Measurements from ENCODE around the gene ACVR1. TPM values are rescaled to one million over a fixed set of nuclear protein-coding genes. Genes with fewer than 3 reads are reported as not detected.

Gene ACVR1
- total RNA-seq, 2 experiments from 2014 or later = 19.0 to 20.8 TPM

DNA sequence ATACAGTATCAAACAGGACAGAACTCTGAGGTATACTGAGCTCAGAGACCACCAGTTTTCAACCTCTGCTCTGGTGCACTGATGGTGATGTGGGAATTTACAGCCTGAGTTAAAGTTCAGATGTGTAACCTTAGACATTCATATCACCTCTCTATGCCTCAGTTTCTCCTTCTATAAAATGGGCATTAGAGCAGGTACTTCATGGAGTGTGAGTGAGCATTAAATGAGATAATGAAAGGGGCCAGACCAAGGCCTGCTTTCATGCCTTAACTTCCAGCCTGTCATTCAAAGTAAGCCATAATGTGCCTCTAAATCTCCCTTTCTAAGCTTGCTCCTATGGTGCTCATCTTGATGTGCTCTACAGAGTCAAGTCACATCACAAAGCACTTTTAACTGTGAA is 8.4 kb downstream of the ACVR1 start:
- DNase-seq = no peak
- CTCF ChIA-PET = interaction anchor here (1.0 kb wide), 1 partner anchor 30 kb away, joined by 6 read pairs; no protein-coding TSS in a partner anchor
- Mint-ChIP-seq H3K9me3 (peaks cover 4% of the 10 kb centered on the region), H3K4me1 (ENCODE audit: low read depth) (peaks cover 70% of the 10 kb centered on the region), H3K4me3 (no peak overlapping the region), H3K27me3 (ENCODE audit: low read depth) (no peaks in the 10 kb centered on the region), H3K36me3 (ENCODE audit: low read depth) (peaks cover 10% of the 10 kb centered on the region), H3K27ac (no peak overlapping the region)
- intact Hi-C loops (cut with micrococcal nuclease) = loop anchor here (5.0 kb wide), 1 partner anchor 240 kb away; the partner anchor contains the start of gene ACVR1C

DNA sequence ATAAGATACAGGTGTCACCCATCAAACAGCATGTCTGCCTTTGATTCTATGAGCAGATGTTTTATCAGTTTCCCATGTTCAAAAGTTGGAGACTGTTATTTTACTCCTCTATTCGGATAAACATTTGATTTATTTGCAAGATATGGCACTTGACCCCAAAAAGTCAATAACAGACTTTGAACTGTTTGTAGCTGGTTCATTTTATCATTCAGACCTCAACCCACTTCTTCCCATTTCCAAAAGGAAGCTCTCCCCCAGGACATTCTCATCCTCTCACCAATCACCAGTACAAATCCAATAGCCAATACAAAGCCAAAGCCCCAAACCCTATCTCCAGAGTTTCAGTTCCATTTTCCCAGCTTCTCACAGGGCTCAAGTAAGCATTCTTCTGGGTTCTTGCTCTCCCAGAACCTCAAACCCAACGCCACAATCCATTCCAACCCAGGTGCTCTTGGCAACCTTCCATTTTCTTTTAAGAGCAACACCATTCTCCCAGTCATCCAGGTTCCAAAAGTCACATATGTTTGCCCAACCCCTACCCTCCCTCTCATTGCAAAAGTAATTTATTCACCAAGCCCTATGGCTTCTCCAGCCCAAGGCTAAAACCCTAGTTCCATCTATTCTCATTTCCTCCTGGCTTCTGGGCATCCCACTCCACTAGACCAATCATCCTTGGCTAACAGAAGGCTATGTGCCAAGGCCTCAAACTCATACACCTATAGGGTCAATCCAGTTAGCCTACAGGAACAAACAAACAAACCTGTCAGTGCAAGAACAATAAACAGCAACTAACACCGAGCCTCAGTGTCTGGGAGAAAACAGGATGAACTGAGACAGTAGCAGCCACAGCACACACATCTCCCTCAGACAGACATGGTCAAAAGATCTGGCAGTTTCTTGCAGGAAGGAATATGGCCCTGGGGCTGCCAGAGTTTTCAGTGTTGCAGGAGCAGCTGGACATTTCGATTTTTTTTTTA is 9.2 kb downstream of the ACVR1 start:
- Mint-ChIP-seq H3K27ac (peak overlapping the region; percentile 10), H3K27me3 (ENCODE audit: low read depth) (no peaks in the 10 kb centered on the region), H3K36me3 (ENCODE audit: low read depth) (peaks cover 9% of the 10 kb centered on the region), H3K9me3 (peaks cover 4% of the 10 kb centered on the region), H3K4me1 (ENCODE audit: low read depth) (peaks cover 64% of the 10 kb centered on the region), H3K4me3 (no peak overlapping the region)
- CTCF ChIA-PET = interaction anchor here (1.6 to 2.2 kb wide), 2 partner anchors 8 to 10 kb away, joined by 5 to 8 read pairs; partner anchors contain the start of gene ACVR1
- intact Hi-C loops (cut with micrococcal nuclease) = loop anchor here (5.0 kb wide), 1 partner anchor 240 kb away; the partner anchor contains the start of gene ACVR1C
- no peak for DNase-seq

DNA sequence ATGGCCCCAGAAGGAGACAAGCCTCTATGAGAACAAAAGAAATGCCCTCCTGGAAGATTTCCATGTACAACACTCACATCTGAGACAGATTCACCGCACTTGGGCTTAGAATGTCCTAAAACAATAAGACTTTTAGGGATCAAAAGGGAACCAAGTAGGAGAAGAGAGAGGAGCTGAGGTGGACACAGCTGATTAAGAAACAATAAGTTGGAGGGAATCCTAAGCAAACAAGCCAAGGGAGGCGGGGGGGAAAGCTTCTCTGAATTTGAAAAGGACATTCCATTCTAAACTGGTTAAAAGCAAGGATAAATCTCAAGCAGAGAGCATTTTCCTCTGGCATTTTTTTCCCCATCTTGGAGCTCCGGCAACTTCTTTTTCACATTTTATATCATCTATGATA is 9.9 kb downstream of the ACVR1 start:
- no peaks in the 10 kb centered on the region for H3K27me3 Mint-ChIP-seq (ENCODE audit: low read depth)
- H3K4me1 Mint-ChIP-seq (ENCODE audit: low read depth) = peaks cover 57% of the 10 kb centered on the region
- peaks cover 4% of the 10 kb centered on the region for H3K9me3 Mint-ChIP-seq
- H3K36me3 Mint-ChIP-seq (ENCODE audit: low read depth) = peaks cover 8% of the 10 kb centered on the region
- no peak overlapping the region for H3K4me3 Mint-ChIP-seq
- H3K27ac Mint-ChIP-seq = no peak overlapping the region
- DNase-seq = no peak
- intact Hi-C loops (cut with micrococcal nuclease) = loop anchor here (5.0 kb wide), 1 partner anchor 239 kb away; the partner anchor contains the start of gene ACVR1C
- CTCF ChIA-PET = interaction anchor here (1.6 to 2.2 kb wide), 2 partner anchors 8 to 10 kb away, joined by 5 to 8 read pairs; partner anchors contain the start of gene ACVR1

DNA sequence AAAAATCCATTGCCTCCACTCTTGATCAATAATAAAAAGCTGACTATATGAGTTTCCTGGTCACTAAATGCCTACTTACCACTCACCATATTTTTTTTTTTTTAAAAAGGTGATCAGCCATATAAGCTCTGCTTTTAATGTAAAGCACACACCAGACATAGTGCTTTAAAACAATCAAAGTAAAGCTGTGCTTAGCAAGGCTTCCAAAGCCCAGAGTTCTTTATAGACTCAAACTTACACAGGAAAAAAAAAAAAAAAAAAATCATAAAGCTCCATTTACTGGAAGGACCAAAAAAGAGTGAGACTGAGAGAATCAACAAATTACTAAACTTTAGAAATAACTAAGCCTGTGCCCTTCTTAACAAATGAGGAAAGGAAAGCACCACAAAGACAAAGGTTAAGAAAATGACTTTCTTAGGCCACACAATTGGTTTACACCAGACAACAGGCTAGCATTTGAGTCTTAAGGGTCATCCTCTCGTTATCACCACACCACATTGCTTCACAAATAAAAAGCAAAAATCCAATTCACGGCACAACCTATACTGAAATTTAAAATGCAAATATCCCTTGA is 11.2 kb downstream of the ACVR1 start:
- H3K9me3 Mint-ChIP-seq = peaks cover 4% of the 10 kb centered on the region

DNA sequence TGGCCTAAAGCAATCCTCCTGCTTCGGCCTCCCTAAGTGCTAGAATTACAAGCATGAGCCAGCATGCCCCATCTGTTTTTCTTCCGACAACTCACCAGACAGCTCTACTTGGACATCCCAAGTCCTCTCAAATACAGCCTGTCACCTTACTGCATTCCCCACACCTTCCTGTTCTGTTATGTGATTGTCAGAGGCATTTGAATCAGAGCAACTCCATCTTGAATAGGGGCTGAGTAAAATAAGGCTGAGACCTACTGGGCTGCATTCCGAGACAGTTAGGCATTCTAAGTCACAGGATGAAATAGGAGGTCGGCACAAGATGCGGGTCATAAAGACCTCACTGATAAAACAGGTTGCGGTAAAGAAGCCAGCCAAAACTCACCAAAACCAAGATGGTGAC is 17.3 kb downstream of the ACVR1 start:
- CTCF ChIA-PET = no interaction called here
- H3K9me3 Mint-ChIP-seq = no peaks in the 10 kb centered on the region
- no peak overlapping the region for H3K4me3 Mint-ChIP-seq
- peaks cover 16% of the 10 kb centered on the region for H3K36me3 Mint-ChIP-seq (ENCODE audit: low read depth)
- H3K4me1 Mint-ChIP-seq (ENCODE audit: low read depth) = peaks cover 28% of the 10 kb centered on the region
- DNase-seq = no peak
- intact Hi-C loops (cut with micrococcal nuclease) = no loop called here
- peak overlapping the region; percentile 5 for H3K27ac Mint-ChIP-seq
- H3K27me3 Mint-ChIP-seq (ENCODE audit: low read depth) = no peaks in the 10 kb centered on the region

More for the DNA sequence above, 11.2 kb downstream of the ACVR1 start:
- H3K4me3 Mint-ChIP-seq = no peak overlapping the region
- no peaks in the 10 kb centered on the region for H3K27me3 Mint-ChIP-seq (ENCODE audit: low read depth)
- CTCF ChIA-PET = interaction anchor here (0.5 to 2.2 kb wide), 7 partner anchors 9 to 565 kb away, joined by 3 to 10 read pairs (median 4); no protein-coding TSS in a partner anchor
- H3K4me1 Mint-ChIP-seq (ENCODE audit: low read depth) = peaks cover 47% of the 10 kb centered on the region
- intact Hi-C loops (cut with micrococcal nuclease) = loop anchor here (1.0 to 5.0 kb wide), 6 partner anchors 10 to 552 kb away; partner anchors contain the start of genes ACVR1 and ACVR1C
- DNase-seq = no peak
- H3K27ac Mint-ChIP-seq = peak overlapping the region; percentile 68
- H3K36me3 Mint-ChIP-seq (ENCODE audit: low read depth) = peaks cover 12% of the 10 kb centered on the region

DNA sequence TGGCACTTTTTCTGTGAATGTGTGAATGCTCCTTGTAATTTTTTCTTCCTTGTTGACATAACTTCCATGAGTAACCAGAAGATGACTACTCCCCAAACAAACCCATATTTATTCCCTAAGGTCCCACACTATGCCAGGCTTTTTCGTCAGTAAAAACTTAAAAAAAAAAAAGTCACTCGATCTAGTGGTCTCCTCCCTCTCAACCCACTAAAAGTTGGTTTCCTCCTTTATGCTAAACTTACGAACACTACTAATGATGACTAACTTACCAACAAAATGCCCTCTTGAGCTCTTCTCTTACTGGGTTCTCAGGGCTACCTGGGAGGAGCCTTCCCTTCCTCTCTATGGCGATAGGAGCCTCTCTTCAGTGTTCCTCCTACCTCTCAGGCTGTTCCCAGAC is 18.2 kb downstream of the ACVR1 start:
- Mint-ChIP-seq H3K9me3 (no peaks in the 10 kb centered on the region), H3K4me1 (ENCODE audit: low read depth) (peaks cover 37% of the 10 kb centered on the region), H3K36me3 (ENCODE audit: low read depth) (peaks cover 16% of the 10 kb centered on the region), H3K27me3 (ENCODE audit: low read depth) (no peaks in the 10 kb centered on the region), H3K27ac (no peak overlapping the region), H3K4me3 (no peak overlapping the region)
- no peak for DNase-seq
- intact Hi-C loops (cut with micrococcal nuclease) = no loop called here
- CTCF ChIA-PET = no interaction called here

DNA sequence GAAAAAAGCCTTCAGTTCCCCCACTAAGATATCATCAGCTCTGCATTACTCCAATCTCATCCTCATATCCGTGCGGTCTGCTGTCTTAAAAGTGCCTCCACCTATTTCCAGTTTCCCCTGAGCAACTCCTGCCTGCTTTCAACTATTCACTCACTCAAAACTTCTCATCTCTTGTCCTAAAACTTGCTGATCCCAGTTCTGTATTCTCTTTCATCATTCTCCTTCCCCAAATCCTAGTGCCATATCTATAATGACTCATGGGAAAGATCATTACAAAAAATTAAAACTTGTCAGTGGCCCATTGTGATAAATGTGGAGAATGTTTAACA is 20.0 kb downstream of the ACVR1 start:
- Mint-ChIP-seq H3K4me3 (no peak overlapping the region), H3K27ac (peak overlapping the region; percentile 68), H3K4me1 (ENCODE audit: low read depth) (peaks cover 42% of the 10 kb centered on the region), H3K27me3 (ENCODE audit: low read depth) (no peaks in the 10 kb centered on the region), H3K9me3 (no peaks in the 10 kb centered on the region), H3K36me3 (ENCODE audit: low read depth) (peaks cover 16% of the 10 kb centered on the region)
- intact Hi-C loops (cut with micrococcal nuclease) = loop anchor here (1.0 kb wide), 1 partner anchor 42 kb away; no protein-coding TSS in a partner anchor
- no peak for DNase-seq
- CTCF ChIA-PET = interaction anchor here (0.6 to 1.3 kb wide), 2 partner anchors 9 to 25 kb away, joined by 4 to 10 read pairs; no protein-coding TSS in a partner anchor

DNA sequence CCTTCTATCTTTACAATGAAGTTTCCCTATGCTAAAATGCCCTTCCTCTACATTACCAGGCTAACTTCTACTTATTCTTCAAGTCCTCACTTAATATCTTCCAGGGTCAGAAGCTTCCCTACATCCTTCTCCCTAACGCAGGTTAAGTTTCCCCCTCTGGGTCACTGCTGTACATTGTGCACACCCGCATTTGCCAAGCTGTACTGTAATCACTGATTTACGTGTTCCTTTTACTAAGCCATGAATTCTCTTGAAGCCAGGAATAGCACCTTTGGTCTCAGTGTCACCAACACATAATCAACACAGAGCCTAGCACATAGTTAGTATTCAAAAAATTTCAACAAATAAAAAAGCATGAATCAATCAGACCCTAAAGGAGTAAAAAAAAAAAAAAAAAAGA is 22.3 kb downstream of the ACVR1 start:
- H3K36me3 Mint-ChIP-seq (ENCODE audit: low read depth) = peaks cover 17% of the 10 kb centered on the region
- H3K27me3 Mint-ChIP-seq (ENCODE audit: low read depth) = no peaks in the 10 kb centered on the region
- CTCF ChIA-PET = interaction anchor here (0.6 to 1.2 kb wide), 4 partner anchors 10 to 526 kb away, joined by 4 read pairs; no protein-coding TSS in a partner anchor
- no peak overlapping the region for H3K4me3 Mint-ChIP-seq
- intact Hi-C loops (cut with micrococcal nuclease) = loop anchor here (5.0 kb wide), 1 partner anchor 1858 kb away; the partner anchor contains the start of gene MARCHF7
- peaks cover 51% of the 10 kb centered on the region for H3K4me1 Mint-ChIP-seq (ENCODE audit: low read depth)
- peaks cover 2% of the 10 kb centered on the region for H3K9me3 Mint-ChIP-seq
- no peak overlapping the region for H3K27ac Mint-ChIP-seq
- no peak for DNase-seq

DNA sequence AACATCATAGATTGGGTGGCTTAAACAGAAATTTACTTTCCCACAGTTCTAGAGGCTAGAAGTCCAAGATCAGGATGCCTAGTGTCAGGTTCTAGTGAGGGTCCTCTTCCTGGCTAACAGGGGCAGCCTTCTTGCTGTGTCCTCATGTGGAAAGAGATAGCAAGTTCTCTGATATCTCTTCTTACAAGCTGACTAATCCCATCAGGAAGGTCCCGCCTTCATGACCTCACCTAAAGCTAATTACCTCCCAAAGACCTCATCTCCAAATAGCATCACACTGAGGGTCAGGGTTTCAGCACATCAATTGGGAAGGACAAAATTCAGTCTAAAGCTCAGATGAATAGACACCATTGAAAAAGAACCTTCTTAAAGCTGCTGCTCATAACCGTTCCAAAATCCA is 22.9 kb downstream of the ACVR1 start:
- peaks cover 2% of the 10 kb centered on the region for H3K9me3 Mint-ChIP-seq
- H3K36me3 Mint-ChIP-seq (ENCODE audit: low read depth) = peaks cover 22% of the 10 kb centered on the region
- no peaks in the 10 kb centered on the region for H3K27me3 Mint-ChIP-seq (ENCODE audit: low read depth)
- H3K4me3 Mint-ChIP-seq = no peak overlapping the region
- intact Hi-C loops (cut with micrococcal nuclease) = loop anchor here (5.0 kb wide), 1 partner anchor 1859 kb away; the partner anchor contains the start of gene MARCHF7
- H3K4me1 Mint-ChIP-seq (ENCODE audit: low read depth) = peaks cover 51% of the 10 kb centered on the region
- H3K27ac Mint-ChIP-seq = no peak overlapping the region
- no peak for DNase-seq
- CTCF ChIA-PET = no interaction called here

DNA sequence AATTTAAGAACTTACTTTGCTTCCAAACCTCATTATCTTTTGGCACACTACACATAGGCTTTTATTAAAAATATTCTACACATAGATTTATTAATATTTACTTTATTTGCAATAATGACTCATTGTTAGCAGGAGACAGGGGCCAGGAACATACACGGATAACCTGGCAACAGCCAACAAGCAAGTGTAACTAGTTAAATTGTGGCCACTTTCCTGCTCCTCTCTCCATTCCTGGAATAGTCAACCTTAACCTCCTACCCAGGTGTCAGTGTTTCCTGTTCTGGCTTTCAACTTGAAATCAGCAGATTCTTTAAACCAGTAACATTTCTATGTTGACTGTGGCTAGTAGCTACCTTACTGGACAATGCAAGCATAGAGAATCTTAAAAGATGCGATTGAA is 26.5 kb downstream of the ACVR1 start:
- Mint-ChIP-seq H3K9me3 (peaks cover 2% of the 10 kb centered on the region), H3K36me3 (ENCODE audit: low read depth) (peaks cover 31% of the 10 kb centered on the region), H3K4me1 (ENCODE audit: low read depth) (peaks cover 38% of the 10 kb centered on the region), H3K27ac (no peak overlapping the region), H3K27me3 (ENCODE audit: low read depth) (no peaks in the 10 kb centered on the region), H3K4me3 (no peak overlapping the region)
- CTCF ChIA-PET = no interaction called here
- no peak for DNase-seq
- intact Hi-C loops (cut with micrococcal nuclease) = no loop called here

DNA sequence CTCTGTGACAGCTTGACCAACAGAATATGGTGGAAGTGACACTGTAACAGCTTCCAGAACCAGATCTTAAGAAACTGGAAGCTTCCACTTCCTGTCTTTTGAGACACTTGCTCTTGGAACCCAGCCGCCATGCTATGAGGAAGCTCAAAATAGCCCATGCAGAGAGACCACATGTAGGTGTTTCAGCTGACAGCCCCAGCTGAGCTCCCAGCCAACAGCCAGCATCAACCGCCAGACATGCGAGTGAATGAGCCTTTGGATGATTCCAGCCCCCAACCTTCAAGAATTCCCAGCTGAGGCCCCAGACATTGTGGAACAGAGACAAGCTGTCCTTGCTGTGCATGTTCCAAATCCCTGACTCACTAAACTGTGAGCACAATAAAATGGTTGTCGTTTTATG is 27.9 kb downstream of the ACVR1 start:
- DNase-seq = no peak
- intact Hi-C loops (cut with micrococcal nuclease) = no loop called here
- CTCF ChIA-PET = no interaction called here
- Mint-ChIP-seq H3K27me3 (ENCODE audit: low read depth) (no peaks in the 10 kb centered on the region), H3K4me3 (no peak overlapping the region), H3K27ac (no peak overlapping the region), H3K9me3 (peaks cover 2% of the 10 kb centered on the region), H3K36me3 (ENCODE audit: low read depth) (peaks cover 34% of the 10 kb centered on the region), H3K4me1 (ENCODE audit: low read depth) (peaks cover 28% of the 10 kb centered on the region)

DNA sequence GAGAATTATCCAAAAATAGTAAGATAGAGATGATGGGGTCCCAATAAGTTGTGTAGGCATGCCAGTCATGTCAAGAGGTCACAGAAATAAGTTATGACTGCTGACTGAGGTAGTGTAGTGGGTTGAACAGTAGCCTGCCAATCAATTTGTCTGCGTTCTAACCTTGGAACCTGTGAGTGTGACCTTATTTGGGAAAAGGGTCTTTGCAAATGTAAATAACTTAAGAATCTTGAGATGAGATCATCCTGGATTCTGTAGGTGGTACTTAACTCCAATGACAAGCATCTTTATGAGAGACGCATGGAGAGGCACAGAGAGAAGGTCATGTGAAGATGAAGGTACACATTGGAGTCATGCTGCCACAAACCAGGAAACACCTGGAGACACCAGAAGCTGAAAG is 31.0 kb downstream of the ACVR1 start:
- intact Hi-C loops (cut with micrococcal nuclease) = no loop called here
- Mint-ChIP-seq H3K4me3 (no peak overlapping the region), H3K4me1 (ENCODE audit: low read depth) (peaks cover 17% of the 10 kb centered on the region), H3K27ac (no peak overlapping the region), H3K9me3 (peaks cover 2% of the 10 kb centered on the region), H3K27me3 (ENCODE audit: low read depth) (no peaks in the 10 kb centered on the region), H3K36me3 (ENCODE audit: low read depth) (peaks cover 28% of the 10 kb centered on the region)
- CTCF ChIA-PET = interaction anchor here (0.7 kb wide), 1 partner anchor 97 kb away, joined by 3 read pairs; no protein-coding TSS in a partner anchor
- no peak for DNase-seq
